H1 (cell line): ENCODE data around the gene SLC44A5. TPM values are rescaled to one million over a fixed set of nuclear protein-coding genes. Genes with fewer than 3 reads are reported as not detected.

Experiments used
- CTCF ChIA-PET: fragments of 300-600 bp; sonication (Branson Sonifier 250); formaldehyde crosslinking; loops from one replicate; lab custom pipeline; 2021; ENCODE audit not compliant: partially characterized antibody; lab: Charles Lee
- POLR2A ChIA-PET: fragments of 300-600 bp; sonication (Branson Sonifier 250); formaldehyde crosslinking; loops from one replicate; lab custom pipeline; 2021; ENCODE audit warnings: inconsistent platforms; ENCODE audit not compliant: partially characterized antibody; lab: Charles Lee
- DNase-seq, 2 experiments: peaks; one replicate each; pipeline versions ENCODE4 v3.0.0 to v3.0.0-alpha.2; 2010 to 2022; ENCODE audit warnings: low spot score in 2 of 2, low read depth in 1 of 2, mixed read lengths in 1 of 2
- FAIRE-seq: peaks from 2 replicates; lab custom pipeline; 2011; peaks lifted over from hg19 to GRCh38; lab: Jason Lieb, UNC
- H2AFZ ChIP-seq: 2 replicates; pipeline ENCODE4 v1.8.1; 2012; ENCODE audit warnings: low read length, inconsistent platforms
- H2AK5ac ChIP-seq: 2 replicates; pipeline ENCODE4 v1.6.1; 2013; ENCODE audit warnings: low read depth, low read length
- H2BK120ac ChIP-seq: replicated peaks from 2 replicates; pipeline ENCODE3; 2013; ENCODE audit warnings: low read depth, low read length, inconsistent platforms
- H2BK12ac ChIP-seq: 2 replicates; pipeline ENCODE4 v1.6.1; 2013; ENCODE audit warnings: low read depth, low read length
- H2BK15ac ChIP-seq: 2 replicates; pipeline ENCODE4 v1.6.1; 2013; ENCODE audit warnings: low read length
- H2BK20ac ChIP-seq: 2 replicates; pipeline ENCODE4 v1.6.1; 2013; ENCODE audit warnings: low read length
- H2BK5ac ChIP-seq: 2 replicates; pipeline ENCODE4 v1.6.1; 2013; ENCODE audit warnings: low read depth, low read length
- H3K14ac ChIP-seq: 2 replicates; pipeline ENCODE4 v1.6.1; 2013; ENCODE audit warnings: inconsistent platforms; ENCODE audit not compliant: insufficient read length
- H3K18ac ChIP-seq: 2 replicates; pipeline ENCODE4 v1.6.1; 2013; ENCODE audit warnings: low read length; ENCODE audit errors: extremely low read depth
- H3K23ac ChIP-seq: 2 replicates; pipeline ENCODE4 v1.6.1; 2013; ENCODE audit warnings: inconsistent platforms; ENCODE audit not compliant: insufficient read length
- H3K23me2 ChIP-seq: 2 replicates; pipeline ENCODE4 v1.6.1; 2013; ENCODE audit warnings: low read depth, low read length
- H3K27ac ChIP-seq: 2 replicates; pipeline ENCODE4 v1.6.1; 2011; ENCODE audit warnings: low read depth, low read length, inconsistent platforms
- H3K27me3 ChIP-seq, 4 experiments: replicated peaks in 1 of 4; 1 replicate in 1 of 4; 2 replicates in 3 of 4; pipeline versions ENCODE4 v1.6.1 to v1.8.1; 2011 to 2013; ENCODE audit warnings: low read length in 3 of 4, mild to moderate bottlenecking in 3 of 4, inconsistent platforms in 2 of 4, mixed read lengths in 2 of 4, moderate library complexity in 1 of 4; ENCODE audit not compliant: control insufficient read depth in 3 of 4, insufficient read depth in 3 of 4; ENCODE audit errors: extremely low read depth in 1 of 4
- H3K36me3 ChIP-seq, 4 experiments: 2 replicates each; pipeline versions ENCODE4 v1.6.1 to v1.8.1; 2011 to 2013; ENCODE audit warnings: mild to moderate bottlenecking in 4 of 4, low read length in 3 of 4, moderate library complexity in 2 of 4, control low read depth in 1 of 4, inconsistent platforms in 1 of 4; ENCODE audit not compliant: insufficient read depth in 4 of 4, control insufficient read depth in 2 of 4
- H3K4ac ChIP-seq: replicated peaks from 2 replicates; pipeline ENCODE3; 2013; ENCODE audit warnings: low read length, low read depth, mixed read lengths, inconsistent platforms; ENCODE audit not compliant: insufficient read length
- H3K4me1 ChIP-seq, 4 experiments: replicated peaks in 1 of 4; 1 replicate in 1 of 4; 2 replicates in 3 of 4; pipeline versions ENCODE4 v1.6.1 to v1.8.1; 2011 to 2013; ENCODE audit warnings: low read length in 3 of 4, inconsistent platforms in 2 of 4, mixed read lengths in 1 of 4; ENCODE audit not compliant: insufficient read depth in 4 of 4, control insufficient read depth in 3 of 4
- H3K4me2 ChIP-seq, 2 experiments: 2 replicates each; pipeline versions ENCODE4 v1.6.1 to v1.8.1; 2011 to 2013; ENCODE audit warnings: low read depth in 2 of 2, low read length in 2 of 2, control low read depth in 1 of 2, inconsistent platforms in 1 of 2, mild to moderate bottlenecking in 1 of 2; ENCODE audit not compliant: insufficient read depth in 1 of 2
- H3K4me3 ChIP-seq, 4 experiments: fragments of 200-600, 300-600 bp in 1 of 4; sonication (generic), shearing (Covaris generic), sonication (Bioruptor Twin) in 1 of 4; 2 replicates each; pipeline versions ENCODE4 v1.5.1 to v1.8.1; 2011 to 2016; ENCODE audit warnings: low read length in 4 of 4, low read depth in 3 of 4, control low read depth in 2 of 4, inconsistent platforms in 2 of 4, mild to moderate bottlenecking in 2 of 4, mixed read lengths in 1 of 4, moderate library complexity in 1 of 4; ENCODE audit not compliant: insufficient read depth in 2 of 4; ENCODE audit errors: extremely low read depth in 1 of 4
- H3K56ac ChIP-seq: replicated peaks from 2 replicates; pipeline ENCODE3; 2013; ENCODE audit warnings: low read depth, mild to moderate bottlenecking, mixed read lengths, low read length, inconsistent platforms; ENCODE audit not compliant: insufficient read length
- H3K79me1 ChIP-seq: 2 replicates; pipeline ENCODE4 v1.6.1; 2013; ENCODE audit warnings: low read depth, low read length, control low read depth
- H3K79me2 ChIP-seq, 2 experiments: 2 replicates each; pipeline versions ENCODE4 v1.6.1 to v1.8.1; 2012 to 2013; ENCODE audit warnings: low read length in 2 of 2, mild to moderate bottlenecking in 2 of 2, inconsistent platforms in 1 of 2; ENCODE audit not compliant: insufficient read depth in 2 of 2, control insufficient read depth in 1 of 2
- H3K9ac ChIP-seq, 4 experiments: replicated peaks in 1 of 4; 1 replicate in 1 of 4; 2 replicates in 3 of 4; pipeline versions ENCODE4 v1.6.1 to v1.8.1; 2011 to 2013; ENCODE audit warnings: low read depth in 3 of 4, low read length in 3 of 4, control low read depth in 2 of 4, mild to moderate bottlenecking in 2 of 4, moderate library complexity in 2 of 4, inconsistent platforms in 1 of 4; ENCODE audit errors: extremely low read depth in 1 of 4
- H3K9me3 ChIP-seq, 2 experiments: 2 replicates each; pipeline versions ENCODE4 v1.6.1 to v1.8.1; 2012 to 2013; ENCODE audit warnings: mild to moderate bottlenecking in 2 of 2, moderate library complexity in 2 of 2, control low read depth in 1 of 2, inconsistent platforms in 1 of 2, low read depth in 1 of 2, low read length in 1 of 2, mixed read lengths in 1 of 2; ENCODE audit not compliant: insufficient read depth in 2 of 2
- H4K20me1 ChIP-seq, 2 experiments: replicated peaks in 1 of 2; 2 replicates each; pipeline versions ENCODE3 to v1.8.1; 2011 to 2013; ENCODE audit warnings: inconsistent platforms in 2 of 2, low read length in 2 of 2, mild to moderate bottlenecking in 1 of 2; ENCODE audit not compliant: insufficient read depth in 2 of 2, control insufficient read depth in 1 of 2
- H4K5ac ChIP-seq: 2 replicates; pipeline ENCODE4 v1.6.1; 2013; ENCODE audit warnings: low read length, low read depth, mixed read lengths, inconsistent platforms; ENCODE audit not compliant: insufficient read length
- H4K8ac ChIP-seq: 2 replicates; pipeline ENCODE4 v1.8.0; 2013; ENCODE audit warnings: mild to moderate bottlenecking, moderate library complexity, low read length, inconsistent platforms; ENCODE audit not compliant: insufficient read depth; ENCODE audit errors: extremely low read depth
- H4K91ac ChIP-seq: replicated peaks from 2 replicates; pipeline ENCODE3; 2013; ENCODE audit warnings: low read length, mixed read lengths, inconsistent platforms; ENCODE audit not compliant: insufficient read length
- CREB1 ChIP-seq: IDR thresholded peaks from 2 replicates; pipeline ENCODE4 v1.6.1; 2012; ENCODE audit warnings: inconsistent platforms
- EZH2 ChIP-seq: fragments of 200-600 bp; sonication (generic); IDR thresholded peaks from 2 replicates; pipeline ENCODE4 v1.7.1; 2012; ENCODE audit warnings: low read depth, mild to moderate bottlenecking, moderate library complexity, low read length, inconsistent platforms; ENCODE audit not compliant: severe bottlenecking
- HDAC2 ChIP-seq, 2 experiments: fragments of 300-600 bp in 1 of 2; sonication (generic) in 1 of 2; IDR thresholded peaks; 2 replicates each; pipeline ENCODE4 v1.6.1; 2011 to 2012; ENCODE audit warnings: low read depth in 2 of 2, low read length in 2 of 2, mild to moderate bottlenecking in 2 of 2, moderate library complexity in 2 of 2, borderline replicate concordance in 1 of 2, inconsistent platforms in 1 of 2
- SIX5 ChIP-seq: IDR thresholded peaks from 2 replicates; pipeline ENCODE4 v1.6.1; 2011; ENCODE audit warnings: mild to moderate bottlenecking, low read depth, low read length
- SP1 ChIP-seq: IDR thresholded peaks from 2 replicates; pipeline ENCODE4 v1.6.1; 2011; ENCODE audit warnings: low read depth, low read length
- SRF ChIP-seq: IDR thresholded peaks from 2 replicates; pipeline ENCODE4 v1.6.1; 2011; ENCODE audit warnings: mild to moderate bottlenecking, low read depth, low read length, moderate library complexity
- SUZ12 ChIP-seq: fragments of 200-600 bp; sonication (generic); IDR thresholded peaks from 2 replicates; pipeline ENCODE4 v1.6.1; 2012; ENCODE audit warnings: mild to moderate bottlenecking, inconsistent platforms, low read length, moderate library complexity, mixed read lengths
- TAF7 ChIP-seq: optimal IDR thresholded peaks from 2 replicates; pipeline ENCODE3; 2011; ENCODE audit warnings: low read depth, mild to moderate bottlenecking, inconsistent platforms, low read length, moderate library complexity, borderline replicate concordance
- TBP ChIP-seq: IDR thresholded peaks from 2 replicates; pipeline ENCODE4 v1.6.1; 2011; ENCODE audit warnings: low read depth, low read length, improper control_type of control experiment
- WGBS, 2 experiments: shearing (Covaris generic) in 1 of 2; methylation state at CpG; one replicate each; pipeline versions ENCODE4 v1.1.6 to v1.1.7; 2013 to 2015; ENCODE audit warnings: low lambda C conversion rate in 2 of 2, mixed read lengths in 2 of 2, inconsistent platforms in 1 of 2, low coverage in 1 of 2, missing lambda C conversion rate in 1 of 2; ENCODE audit not compliant: insufficient replicate concordance in 2 of 2, insufficient coverage in 1 of 2, insufficient read length in 1 of 2; ENCODE audit errors: extremely low coverage in 1 of 2, missing lambda C conversion rate in 1 of 2; 5-methylcytosine and 5-hydroxymethylcytosine counted together
- polyA plus RNA-seq, 7 experiments: library from polyadenylated mRNA; depleted of rRNA in 3 of 7; stranded (reverse) in 5 of 7; unstranded in 2 of 7; fragments of >200 nt in 5 of 7; fragments of 200-250 nt in 2 of 7; gene quantifications; 1 replicate in 5 of 7; 2 replicates in 1 of 7; 4 replicates in 1 of 7; pipeline versions ENCODE4 v1.2.1 to v1.2.3, GENCODE V29; 2011 to 2013; ENCODE audit warnings: missing spikeins in 2 of 7, mixed read lengths in 2 of 7
- total RNA-seq: library from RNA; stranded (reverse); fragmentation: NEBNext Ultra II Directional; extraction: Animal tissue kit (Norgen Biotek cat#: 25700); gene quantifications from 2 replicates; pipeline ENCODE4 v1.2.1, GENCODE V29; 2021

SLC44A5 gene
- total and polyA plus RNA-seq, 2 of the 8 experiments (the other 6 are each of a cell fraction or from before 2014, with no cell fraction given), result 1.8 to 3.3 TPM

DNA sequence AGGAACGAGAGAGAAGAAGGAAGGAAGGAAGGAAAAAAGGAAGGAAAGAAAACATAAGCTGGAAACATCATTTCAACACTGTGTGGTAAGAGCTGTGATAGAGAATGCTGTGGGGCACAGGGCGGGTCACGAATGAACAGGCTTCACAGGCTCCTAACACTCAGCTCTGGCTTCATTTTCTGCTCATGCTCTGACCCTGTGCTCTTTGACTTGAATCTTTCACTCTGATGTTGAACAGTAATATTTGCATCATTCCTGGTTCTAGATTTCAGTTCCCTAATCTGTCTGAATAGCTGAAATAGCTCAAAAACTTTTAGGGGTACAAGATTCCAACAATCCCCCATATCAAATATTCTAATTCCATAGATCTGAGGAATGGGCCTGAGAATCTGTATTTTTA, 269.4 kb downstream of the SLC44A5 start:
- POLR2A ChIA-PET, result no interaction called here
- 78% methylated on average over 3 of the region's 3 CpGs; no CpG with 5 or more reads in 1 of the 2 experiments for WGBS, 2 experiments

More for the DNA sequence above, 269.4 kb downstream of the SLC44A5 start:
- H2BK12ac ChIP-seq, result no peak overlapping the region
- no peak overlapping the region for H3K14ac ChIP-seq
- H3K9me3 ChIP-seq, result no peaks in the 10 kb centered on the region
- no peak overlapping the region for H2BK5ac ChIP-seq
- no peak overlapping the region for H3K23ac ChIP-seq
- H4K8ac ChIP-seq, result no peak overlapping the region
- FAIRE-seq, result no peak
- H3K4me1 ChIP-seq, result peaks cover 0 to 4% (median 4%) of the 10 kb centered on the region in 4 experiments; a peak in 3 of 7 replicates
- no peaks in the 10 kb centered on the region for H3K36me3 ChIP-seq
- no peak overlapping the region for H3K18ac ChIP-seq
- no peak overlapping the region for H2AK5ac ChIP-seq
- TF ChIP-seq EZH2 (no peak), SP1 (no peak), SRF (no peak), SIX5 (no peak), TAF7 (no peak), HDAC2 (IDR thresholded peaks at IDR 0.05; ENCODE audit: borderline replicate concordance in 1 of 2, low read depth in 2 of 2, low read length in 2 of 2) (no peak), TBP (no peak), CREB1 (no peak), SUZ12 (no peak)
- TF ChIP-seq, all 59 proteins: peak for 0
- Histone ChIP-seq H3K4me2 (no peak overlapping the region), H3K27me3 (no peaks in the 10 kb centered on the region), H3K27ac (no peak overlapping the region), H3K23me2 (no peaks in the 10 kb centered on the region), H4K5ac (no peak overlapping the region), H3K79me1 (no peaks in the 10 kb centered on the region), H4K91ac (no peak overlapping the region), H3K56ac (no peak overlapping the region), H4K20me1 (peaks cover 0 to 2% of the 10 kb centered on the region in 2 experiments), H3K9ac (no peak overlapping the region), H3K79me2 (no peaks in the 10 kb centered on the region), H2AFZ (no peak overlapping the region), H2BK20ac (no peak overlapping the region), H2BK120ac (no peak overlapping the region), H3K4ac (no peak overlapping the region), H3K4me3 (no peak overlapping the region), H2BK15ac (no peak overlapping the region)
- CTCF ChIA-PET, result interaction anchor here (0.7 to 1.4 kb wide), 6 partner anchors 11 to 420 kb away, joined by 3 to 4 read pairs (median 3); no protein-coding TSS in a partner anchor
- DNase-seq, result no peak
